ENCODE results near the gene TBRG4.

Gene TBRG4

GRCh38 chr7:45143616-45144015 lies 32.1 kb upstream of the TBRG4 start:
- no peak for DNase-seq (ENCODE audit: extremely low read depth, low read depth)
- no peak for TF ChIP-seq CTCF (IDR thresholded peaks at IDR 0.05; ENCODE audit: low read depth, low read length)

- no peak for DNase-seq (ENCODE audit: extremely low read depth, low read depth)
These were observed 29.3 kb upstream of the TBRG4 start for GRCh38 chr7:45140827-45141226.

GRCh38 chr7:45138433-45139267 lies 27.2 kb upstream of the TBRG4 start:
- DNase-seq (ENCODE audit: extremely low read depth, low read depth): no peak
- no peak for TF ChIP-seq CTCF (IDR thresholded peaks at IDR 0.05; ENCODE audit: low read depth, low read length)

More at GRCh38 chr7:45140827-45141226, 29.3 kb upstream of the TBRG4 start:
- TF ChIP-seq CTCF (IDR thresholded peaks at IDR 0.05; ENCODE audit: low read depth, low read length): no peak

- TF ChIP-seq CTCF (IDR thresholded peaks at IDR 0.05; ENCODE audit: low read depth, low read length): peak; percentile 87
- peak; percentile 45 for DNase-seq (ENCODE audit: extremely low read depth, low read depth)
These were observed 24.9 kb upstream of the TBRG4 start for GRCh38 chr7:45136106-45137060.

- DNase-seq (ENCODE audit: extremely low read depth, low read depth): no peak
- TF ChIP-seq CTCF (IDR thresholded peaks at IDR 0.05; ENCODE audit: low read depth, low read length): no peak
These were observed 22.4 kb upstream of the TBRG4 start for GRCh38 chr7:45133877-45134276.

- no peak for TF ChIP-seq CTCF (IDR thresholded peaks at IDR 0.05; ENCODE audit: low read depth, low read length)
- DNase-seq (ENCODE audit: extremely low read depth, low read depth): no peak
These were observed 21.9 kb upstream of the TBRG4 start for GRCh38 chr7:45133352-45133751.

Data from AG09319 (cell line).